GM18498 (cell line): ENCODE measurements around the gene TCN2.
A peak's percentile ranks its signal among the peaks of the same experiment; 100 is the strongest.
"Not testable (repeated sequence)": the region's sequence is repeated elsewhere in the genome, so short reads cannot be mapped to it uniquely, and the experiment has no call there.

Source experiments
- ATAC-seq: cut with Tn5 transposase; IDR thresholded peaks from one replicate; pipeline ENCODE4 v1.9.1; 2021; ENCODE audit warnings: mild to moderate bottlenecking, moderate library complexity; ENCODE audit not compliant: unreplicated experiment

TCN2 gene

GRCh38 chr22:30606455-30607299 lies at the start of gene TCN2:
Gene TCN2, plus strand, starts transcription at chr22:30607174. Its CDS starts 158 bp downstream, at chr22:30607332.
- ATAC-seq: peak; percentile 59

DNA sequence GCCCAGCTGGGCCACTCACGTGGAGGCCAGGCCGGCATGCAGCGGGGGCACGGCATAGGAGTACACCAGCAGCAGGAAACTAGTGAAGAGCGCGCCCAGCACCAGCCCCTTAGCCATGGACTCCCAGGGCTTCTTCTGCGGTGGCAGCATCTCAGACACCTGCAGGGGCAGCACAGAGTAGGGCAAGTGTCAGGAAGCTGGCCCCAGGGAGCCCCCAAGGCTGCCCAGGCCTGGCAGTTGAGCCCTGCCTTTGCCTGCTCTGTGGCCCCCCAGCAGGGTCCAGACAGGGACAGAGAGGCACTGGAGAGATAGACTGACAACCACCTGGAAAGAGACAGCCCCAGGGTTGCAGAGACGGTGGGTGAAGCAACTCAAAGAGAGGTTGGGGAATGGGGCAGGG lies 49.7 kb upstream of the TCN2 start:
- no peak for ATAC-seq

DNA sequence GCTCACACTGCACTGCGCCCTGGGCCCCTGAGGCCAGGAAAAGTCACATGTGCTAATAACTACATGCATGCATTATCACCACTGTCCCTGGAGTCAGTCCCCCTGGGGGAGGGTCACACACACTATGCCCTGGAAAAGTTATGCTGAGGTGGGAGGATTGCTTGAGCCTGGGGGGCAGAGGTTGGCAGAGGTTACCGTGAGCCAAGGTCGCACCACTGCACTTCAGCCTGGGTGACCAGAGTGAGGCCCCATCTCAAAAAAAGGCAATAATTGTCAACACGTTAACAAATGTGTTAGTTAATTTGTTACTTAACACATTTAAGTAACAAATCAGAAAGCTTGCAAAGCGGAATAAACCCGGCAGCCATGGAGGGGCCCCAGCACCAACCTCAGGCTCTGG lies 47.1 kb upstream of the TCN2 start:
- no peak for ATAC-seq

GRCh38 chr22:30560643-30561202 lies 46.3 kb upstream of the TCN2 start:
- ATAC-seq: not testable (repeated sequence)

- ATAC-seq: no peak
These were observed 45.4 kb upstream of the TCN2 start for GRCh38 chr22:30561402-30562189.

DNA sequence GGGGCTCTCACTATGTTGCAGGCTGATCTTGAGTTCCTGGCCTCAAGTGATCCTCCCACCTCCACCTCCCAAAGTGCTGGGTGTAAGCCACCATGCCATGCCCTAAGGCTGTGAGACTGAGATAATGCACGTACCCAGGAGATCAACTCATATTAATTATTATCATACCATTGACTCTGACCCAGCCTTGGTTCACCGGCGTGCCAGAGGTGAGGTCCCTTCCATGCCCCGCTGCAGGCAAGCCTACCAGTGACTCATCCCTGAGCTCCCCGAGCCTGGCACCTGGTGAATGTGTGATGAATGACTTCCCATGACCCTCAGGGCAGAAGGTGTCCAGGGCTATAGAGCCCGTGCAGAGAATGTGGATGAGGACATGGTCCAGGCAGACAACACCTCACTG lies 44.6 kb upstream of the TCN2 start:
- ATAC-seq: no peak

DNA sequence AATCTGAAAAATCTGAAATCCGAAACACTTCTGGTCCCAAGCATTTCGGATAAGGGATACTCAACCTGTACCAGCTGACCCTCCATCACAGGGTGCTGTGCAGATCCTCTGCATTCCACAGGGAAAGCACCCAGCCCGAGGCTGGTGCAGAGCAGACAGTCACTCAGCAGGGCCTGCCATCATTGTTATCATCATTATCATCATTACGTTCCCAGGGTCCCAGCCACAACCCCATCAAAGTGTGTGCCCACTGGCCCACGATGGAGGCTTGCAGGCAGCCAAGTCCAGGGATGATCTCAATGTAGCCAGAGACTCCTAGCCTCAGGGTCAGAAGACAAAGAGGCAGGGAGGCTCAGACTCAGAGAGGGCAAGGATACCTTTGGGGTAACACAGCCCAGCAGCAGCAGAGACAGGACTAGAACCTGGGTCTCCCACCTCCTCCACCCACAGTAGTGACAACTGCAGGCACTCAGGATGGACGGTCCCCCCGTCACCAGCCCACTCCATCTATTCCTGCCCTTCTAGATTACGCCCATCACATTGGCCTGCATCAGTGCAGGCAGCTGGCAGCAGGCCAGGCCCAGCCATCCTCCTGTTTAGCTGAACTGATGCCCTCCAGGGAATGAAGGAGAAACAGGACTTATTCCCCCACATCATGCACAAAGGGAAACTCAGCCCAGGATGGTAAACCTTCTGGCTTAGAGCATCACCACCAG lies 42.8 kb upstream of the TCN2 start:
- ATAC-seq: no peak

DNA sequence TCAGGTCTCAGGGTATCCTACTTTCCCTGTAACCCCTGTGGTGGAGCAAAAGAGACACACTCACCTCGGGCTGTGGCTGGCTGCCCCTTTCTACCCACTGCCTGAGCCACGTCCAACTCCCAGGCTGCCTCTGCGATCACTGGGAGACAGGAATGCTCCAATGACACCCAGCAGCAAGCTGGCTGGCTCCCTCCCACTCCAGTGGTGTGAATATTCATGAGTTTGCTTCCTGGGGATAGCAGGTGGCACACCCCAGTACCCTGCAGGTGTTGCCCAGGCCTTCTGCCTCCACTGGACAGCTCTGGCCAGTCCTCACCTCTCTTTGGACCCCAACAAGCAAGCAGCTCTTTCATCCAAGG lies 42.2 kb upstream of the TCN2 start:
- ATAC-seq: no peak

DNA sequence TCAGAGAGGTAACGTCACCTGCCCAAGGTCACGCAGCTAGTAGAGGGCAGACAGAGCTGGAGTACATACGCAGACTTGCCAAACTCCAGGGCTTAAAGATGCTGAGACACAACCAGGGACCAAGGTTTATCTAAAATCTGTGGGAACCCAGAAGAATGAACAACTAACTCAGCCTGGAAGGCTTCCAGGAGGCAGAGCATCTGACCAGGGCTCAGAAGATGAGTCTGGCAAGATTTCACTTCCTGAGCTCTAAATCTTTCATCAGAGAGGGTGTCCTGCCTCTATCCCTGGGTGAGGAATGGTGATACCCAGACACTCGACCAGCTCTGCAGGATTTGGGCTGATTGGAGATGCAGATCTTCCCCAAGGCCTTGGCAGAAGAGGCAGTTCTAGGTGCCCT lies 41.6 kb upstream of the TCN2 start:
- no peak for ATAC-seq

GRCh38 chr22:30566125-30566524 lies 40.8 kb upstream of the TCN2 start:
- no peak for ATAC-seq

DNA sequence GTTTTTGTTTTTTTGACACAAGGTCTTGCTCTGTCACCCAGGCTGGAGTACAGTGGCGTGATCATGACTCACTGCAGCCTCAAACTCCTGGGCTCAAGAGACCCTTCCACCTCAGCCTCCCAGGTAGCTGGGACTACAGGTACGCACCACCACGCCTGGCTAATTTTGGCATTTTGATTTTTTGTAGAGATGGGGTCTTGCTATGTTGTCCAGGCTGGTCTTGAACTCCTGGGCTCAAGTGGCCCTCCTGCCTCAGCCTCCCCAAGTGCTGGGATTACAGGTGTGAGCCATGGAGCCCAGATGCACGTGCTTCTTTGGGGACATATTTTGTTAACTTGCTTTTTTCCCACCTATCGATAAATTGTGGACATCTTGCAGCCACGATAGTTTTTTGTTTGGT lies 39.7 kb upstream of the TCN2 start:
- ATAC-seq: not testable (repeated sequence)

DNA sequence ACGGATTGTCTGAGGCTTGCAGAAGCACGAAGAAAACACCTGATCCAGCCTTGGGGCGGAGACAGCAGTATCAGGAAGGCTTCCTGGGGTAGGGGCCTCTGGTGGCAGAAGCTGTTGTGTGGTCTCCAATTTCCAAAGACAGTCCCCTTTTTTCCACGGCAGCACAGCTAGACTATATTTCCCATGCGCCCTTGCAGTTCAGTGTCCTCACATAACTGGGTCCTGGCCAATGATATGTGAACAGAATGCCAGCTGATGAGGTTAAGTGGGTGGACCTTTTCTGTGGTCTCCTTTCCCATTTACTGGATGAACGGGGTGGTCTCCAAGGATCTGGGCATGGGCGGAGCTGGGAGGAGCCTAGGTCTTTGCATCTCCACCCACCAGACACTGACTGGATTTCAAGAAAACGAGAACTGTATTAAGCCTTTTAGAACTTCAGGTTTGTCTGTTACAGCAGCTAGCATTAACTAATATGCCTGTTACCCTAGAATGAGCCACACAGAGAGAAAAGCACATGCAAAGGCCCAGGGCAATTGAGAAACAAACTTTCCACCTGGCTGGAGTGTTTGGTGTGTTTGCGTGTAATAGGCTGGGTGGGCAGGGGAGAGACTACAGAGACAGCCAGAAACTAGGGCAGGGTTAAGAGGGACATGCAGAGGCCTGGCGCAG lies 38.7 kb upstream of the TCN2 start:
- no peak for ATAC-seq

- no peak for ATAC-seq
These were observed 37.2 kb upstream of the TCN2 start for GRCh38 chr22:30569674-30570202.

GRCh38 chr22:30572210-30572609 lies 34.8 kb upstream of the TCN2 start:
- ATAC-seq: no peak

- no peak for ATAC-seq
These were observed 34.0 kb upstream of the TCN2 start for GRCh38 chr22:30572840-30573593.

- no peak for ATAC-seq
These were observed 33.3 kb upstream of the TCN2 start for GRCh38 chr22:30573594-30574094.

DNA sequence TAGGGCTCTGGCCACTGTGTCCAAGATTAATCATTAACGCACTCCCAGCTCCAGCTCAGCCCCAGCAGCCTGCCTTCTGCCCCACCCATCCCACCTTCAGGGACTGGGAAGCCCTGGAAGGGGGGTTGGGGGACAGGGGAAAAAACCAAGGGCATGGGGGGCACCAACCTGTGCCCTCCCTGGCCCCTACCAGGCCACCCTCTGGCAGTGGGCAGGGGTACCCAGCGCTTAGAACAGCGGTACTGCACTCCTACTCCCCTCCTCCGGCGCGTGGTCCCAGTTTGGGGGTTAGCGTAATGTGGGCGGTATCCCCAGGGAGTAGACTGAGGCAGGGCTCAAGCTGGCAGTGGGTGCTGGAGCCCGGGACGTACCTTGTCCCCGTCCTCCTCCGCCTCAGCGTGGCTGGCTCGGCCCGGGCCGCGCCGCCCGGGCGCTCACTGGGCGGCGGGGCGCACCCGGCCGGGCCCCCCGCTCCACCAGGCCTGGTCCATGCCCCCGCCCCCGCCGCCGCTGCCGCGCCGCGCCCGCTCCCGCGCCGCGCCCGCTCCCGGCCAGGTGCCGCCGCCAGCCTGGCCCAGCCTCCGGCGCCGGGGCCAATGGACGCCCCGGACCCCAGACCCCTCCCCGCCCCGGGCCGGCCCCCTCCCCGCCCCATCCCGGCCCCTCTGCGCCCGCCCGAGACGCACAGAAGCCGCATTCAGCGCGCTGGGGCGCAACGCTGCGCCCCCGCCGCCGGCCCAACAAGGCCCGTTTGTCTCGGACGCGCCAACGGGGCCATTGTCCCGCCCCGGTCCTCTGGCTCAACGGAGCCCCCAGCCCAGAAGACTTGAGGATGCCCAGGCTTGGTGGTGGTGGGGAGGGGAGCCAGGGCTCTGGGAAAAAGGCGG lies 32.6 kb upstream of the TCN2 start, which contains the start of gene GAL3ST1:
TSS of gene GAL3ST1 (minus strand) at position 571 of the 887 bp plus-strand sequence. CDS start 17,273 bp downstream, outside the sequence.
- ATAC-seq: no peak

DNA sequence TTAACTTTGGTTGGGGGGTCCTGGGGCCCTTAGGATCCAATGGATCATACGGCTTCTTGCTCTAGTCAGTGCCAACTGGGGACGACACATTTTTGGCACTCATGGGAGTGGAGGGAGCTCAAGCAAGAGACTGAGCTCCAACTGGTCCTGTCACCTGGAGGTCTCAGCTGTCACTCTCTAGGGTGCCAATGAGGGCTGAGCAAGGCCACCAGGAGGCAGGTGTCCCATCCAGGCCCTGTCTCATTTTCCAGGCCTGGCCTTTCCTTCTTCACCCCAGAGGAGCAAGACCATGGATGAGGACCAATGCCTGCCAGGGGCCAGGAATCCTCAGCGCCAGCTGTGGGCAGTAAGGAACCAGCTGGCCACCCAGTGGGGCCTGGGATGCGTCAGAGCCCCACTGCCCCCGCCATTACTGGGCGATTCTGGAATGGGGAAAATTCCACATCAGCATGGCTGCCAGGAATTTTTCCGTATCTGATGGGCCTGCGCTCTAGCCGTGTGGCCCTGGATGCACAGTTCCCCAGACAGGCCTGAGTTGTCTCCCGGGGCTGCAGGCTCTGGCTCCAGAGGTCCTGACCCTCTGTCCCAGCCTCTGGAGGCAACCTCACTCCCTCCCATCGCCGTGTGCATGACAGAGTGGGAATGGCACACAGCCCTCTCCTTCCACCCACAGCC lies 31.8 kb upstream of the TCN2 start:
- ATAC-seq: no peak
